Astrocyte of the hippocampus (primary cell): ENCODE data around the gene PKMYT1.
A peak's percentile ranks its signal among the peaks of the same experiment; 100 is the strongest.
"Not testable (repeated sequence)": the region's sequence is repeated elsewhere in the genome, so short reads cannot be mapped to it uniquely, and the experiment has no call there.

Experiments used
- DNase-seq: peaks from one replicate; pipeline ENCODE4 v3.0.0; 2011; ENCODE audit warnings: low read depth, low spot score

Gene PKMYT1

DNA sequence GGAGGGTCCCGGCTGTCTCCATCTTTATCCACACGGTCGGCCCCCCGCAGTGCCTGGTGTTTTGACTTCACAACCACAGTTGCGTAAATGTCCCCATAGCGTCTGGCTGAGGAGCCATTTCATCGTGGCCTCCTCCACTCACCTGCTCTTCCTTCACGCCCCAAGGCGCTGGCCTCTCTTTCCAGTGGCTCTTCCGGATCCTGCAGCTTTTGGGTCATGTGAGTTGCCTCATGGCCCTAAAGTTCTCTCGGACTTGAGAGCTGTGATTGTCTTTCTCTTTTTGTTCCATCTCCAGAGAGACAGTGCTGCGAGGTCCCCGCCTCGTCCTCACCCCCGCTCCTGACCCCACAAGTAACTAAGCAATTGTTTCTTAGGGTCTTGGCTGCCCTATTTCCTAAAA lies 45.8 kb downstream of the PKMYT1 start:
- no peak for DNase-seq

- DNase-seq, result no peak
Measured at GRCh38 chr16:2933701-2934100, 46.5 kb downstream of the PKMYT1 start.

- no peak for DNase-seq
Measured at GRCh38 chr16:2933136-2933535, 47.1 kb downstream of the PKMYT1 start.

DNA sequence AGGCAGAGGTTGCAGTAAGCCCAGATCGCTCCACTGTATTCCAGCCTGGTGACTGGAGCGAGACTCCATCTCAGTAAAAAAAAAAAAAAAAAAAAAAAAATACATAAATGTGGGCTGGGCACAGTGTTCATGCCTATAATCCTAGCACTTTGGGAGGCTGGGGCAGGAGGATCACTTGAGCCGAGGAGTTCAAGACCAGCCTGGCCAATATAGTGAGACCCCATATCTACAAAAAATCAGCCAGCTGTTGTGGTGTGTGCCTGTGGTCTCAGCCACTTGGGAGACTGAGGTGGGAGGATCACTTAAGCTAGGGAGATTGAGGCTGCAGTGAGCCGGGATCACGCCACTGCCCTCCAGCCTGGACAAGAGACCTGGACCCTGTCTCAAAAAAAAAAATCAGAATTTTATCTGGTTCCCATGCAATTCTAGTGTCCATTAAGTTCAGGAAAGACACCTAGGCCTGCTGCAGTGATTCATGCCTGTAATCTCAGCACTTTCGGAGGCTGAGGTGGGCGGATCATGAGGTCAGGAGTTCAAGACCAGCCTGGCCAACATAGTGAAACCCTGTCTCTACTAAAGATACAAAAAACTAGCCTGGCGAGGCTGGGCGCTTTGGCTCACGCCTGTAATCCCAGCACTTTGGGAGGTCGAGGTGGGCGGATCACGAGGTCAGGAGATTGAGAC lies 48.9 kb downstream of the PKMYT1 start:
- DNase-seq, result not testable (repeated sequence)

GRCh38 chr16:2930236-2930635 lies 50.0 kb downstream of the PKMYT1 start:
- no peak for DNase-seq

DNA sequence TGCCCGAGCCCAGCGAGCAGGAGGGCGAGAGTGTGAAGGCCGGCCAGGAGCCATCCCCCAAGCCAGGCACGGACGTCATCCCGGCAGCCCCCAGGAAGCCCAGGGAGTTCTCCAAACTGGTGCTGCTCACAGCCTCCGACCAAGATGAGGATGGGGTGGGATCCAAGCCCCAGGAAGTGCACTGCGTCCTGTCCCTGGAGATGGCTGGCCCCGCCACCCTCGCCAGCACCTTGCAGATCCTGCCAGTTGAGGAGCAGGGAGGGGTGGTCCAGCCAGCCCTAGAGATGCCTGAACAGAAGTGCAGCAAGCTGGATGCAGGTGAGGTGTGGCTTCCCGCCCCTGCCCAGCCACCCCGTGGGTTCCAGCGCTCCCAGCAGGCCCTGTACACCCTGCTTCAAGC lies 50.6 kb downstream of the PKMYT1 start:
- DNase-seq, result no peak

DNA sequence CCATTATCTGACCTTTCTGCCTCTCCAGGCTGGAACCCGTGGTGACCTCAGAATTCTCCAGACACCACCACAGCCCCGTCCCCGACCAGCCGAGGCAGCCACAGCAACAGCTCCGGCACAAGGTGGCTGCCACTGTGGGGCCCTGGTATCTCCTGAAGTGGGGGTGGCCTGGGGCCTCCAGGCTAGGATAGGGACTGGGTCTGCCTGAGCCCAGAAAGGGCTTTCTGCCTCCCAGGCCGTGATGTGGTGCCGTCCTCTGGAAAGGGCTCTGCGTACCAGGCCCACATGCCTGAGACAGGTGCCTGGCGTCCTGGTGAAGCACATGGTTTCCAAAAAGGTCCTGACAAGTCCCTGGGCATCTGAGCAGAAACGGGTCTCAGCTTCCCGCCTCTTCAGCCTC lies 51.5 kb downstream of the PKMYT1 start:
- no peak for DNase-seq

DNA sequence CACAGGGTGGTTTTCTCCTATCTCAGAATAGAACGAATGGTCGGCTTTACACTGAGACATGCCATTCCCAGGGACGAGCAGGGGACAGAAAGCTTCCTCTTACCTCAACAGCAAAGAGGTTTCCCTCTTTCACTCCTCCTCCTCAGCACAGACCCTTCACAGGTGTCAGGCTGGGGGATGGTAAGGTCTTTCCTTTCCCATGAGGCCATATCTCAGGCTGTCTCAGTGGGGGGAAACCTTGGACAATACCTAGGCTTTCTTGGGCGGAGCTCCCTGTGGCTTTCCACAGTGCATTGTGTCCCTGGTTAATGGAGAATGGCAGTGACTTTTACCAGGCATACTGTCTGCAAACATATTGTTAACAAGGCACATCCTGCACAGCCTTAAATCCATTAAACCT lies 52.1 kb downstream of the PKMYT1 start:
- DNase-seq, result not testable (repeated sequence)

DNA sequence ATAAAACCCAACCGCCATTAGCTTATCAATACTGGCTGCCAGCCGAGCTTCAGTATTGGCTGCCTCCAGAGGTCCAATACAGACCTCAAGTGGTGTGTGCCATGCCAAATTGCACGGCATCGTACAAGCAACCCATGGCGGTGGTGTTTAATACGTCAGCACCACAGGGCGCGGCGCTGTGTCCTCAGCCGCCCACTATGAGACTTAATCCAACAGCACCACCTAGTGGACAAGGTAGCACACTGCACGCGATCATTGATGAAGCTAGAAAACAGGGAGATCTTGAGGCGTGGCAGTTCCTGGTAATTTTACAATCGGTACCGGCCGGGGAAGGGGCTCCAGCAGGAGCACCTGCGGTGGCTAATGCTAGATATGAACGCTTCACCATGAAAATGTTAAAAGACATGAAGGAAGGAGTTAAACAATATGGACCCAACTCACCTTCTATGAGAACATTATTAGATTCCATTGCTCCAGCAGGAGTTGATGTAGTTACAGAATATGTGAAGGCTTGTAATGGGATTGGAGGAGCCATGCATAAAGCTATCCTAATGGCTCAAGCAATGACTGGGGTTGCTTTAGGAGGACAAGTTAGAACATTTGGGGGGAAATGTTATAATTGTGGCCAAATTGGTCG lies 53.1 kb downstream of the PKMYT1 start:
- peak; percentile 90 for DNase-seq

DNA sequence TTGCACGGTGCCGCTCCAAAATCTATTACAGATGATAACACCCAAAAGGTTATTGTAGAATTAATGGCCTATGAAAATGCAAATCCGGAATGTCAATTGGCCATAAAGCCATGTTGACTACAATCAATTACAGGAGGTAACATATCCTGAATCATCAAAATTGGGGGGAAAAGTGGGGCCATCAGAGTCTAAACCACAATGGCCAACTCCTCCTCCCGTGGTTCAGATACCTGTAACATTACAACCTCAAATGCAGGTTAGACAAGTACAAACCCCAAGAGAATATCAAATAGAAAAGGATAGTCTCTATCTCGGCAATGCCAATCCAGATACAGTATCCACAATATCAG lies 53.6 kb downstream of the PKMYT1 start:
- DNase-seq, result no peak

GRCh38 chr16:2925951-2926649 lies 54.1 kb downstream of the PKMYT1 start:
- no peak for DNase-seq

DNA sequence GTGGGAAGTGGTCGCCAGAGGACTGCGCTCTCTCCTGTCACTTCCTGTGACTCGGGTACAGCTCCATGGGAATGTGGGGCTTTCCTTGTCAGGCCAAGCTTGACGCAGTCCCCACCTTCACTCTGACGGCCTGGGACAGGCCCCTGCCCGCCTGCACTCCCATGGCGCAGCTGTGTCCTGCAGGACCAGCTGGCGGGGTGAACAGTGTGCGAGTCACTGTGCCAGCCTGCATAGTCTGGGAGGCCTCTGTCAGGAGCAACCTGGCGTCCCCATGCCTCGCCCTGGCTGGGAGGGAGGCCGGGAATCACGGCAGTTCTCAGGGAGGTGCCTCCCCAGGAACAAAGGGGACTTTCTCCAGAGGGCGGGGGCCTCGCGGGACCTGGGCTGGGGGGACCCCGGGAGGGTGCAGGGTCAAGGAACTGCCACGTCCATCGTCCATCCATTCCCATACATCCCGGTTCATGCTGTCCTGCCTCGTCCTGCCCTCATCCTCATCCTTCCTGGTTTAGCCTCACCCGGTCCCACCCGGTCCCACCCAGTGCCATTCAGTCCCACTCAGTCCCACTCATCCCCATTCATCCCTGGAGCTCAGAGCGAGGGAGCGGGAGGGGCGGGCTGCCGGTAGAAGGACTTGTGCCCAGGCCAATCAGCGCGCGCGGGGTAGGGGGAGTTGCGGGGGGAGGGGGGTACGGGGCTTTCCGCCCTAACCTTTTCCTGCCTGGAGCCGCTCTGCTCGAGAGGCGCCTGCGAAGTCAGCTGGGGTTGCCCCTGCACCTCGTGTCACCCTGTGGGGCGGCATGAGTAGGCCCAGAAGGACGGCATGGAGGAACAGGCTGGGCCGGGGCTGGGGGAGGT lies 55.1 kb downstream of the PKMYT1 start:
- peak; percentile 20 for DNase-seq

- no peak for DNase-seq
Measured at GRCh38 chr16:2923481-2923880, 56.8 kb downstream of the PKMYT1 start.
